HL-60 (cell line): ENCODE measurements around the gene RHOH.

Experiments used
- DNase-seq, 2 experiments: peaks; one replicate each; pipeline ENCODE4 v3.0.0-alpha.2; 2010 to 2020; ENCODE audit warnings: low read depth in 1 of 2, low spot score in 1 of 2
- H3K27ac ChIP-seq: fragments of 250-450 bp; sonication (Bioruptor Pico); replicated peaks from 2 replicates; pipeline ENCODE4 v1.5.1; 2020; ENCODE audit warnings: mild to moderate bottlenecking, moderate library complexity
- H3K27me3 ChIP-seq: fragments of 250-450 bp; sonication (Bioruptor Pico); 2 replicates; pipeline ENCODE4 v1.5.1; 2021; ENCODE audit warnings: mild to moderate bottlenecking, moderate library complexity; ENCODE audit not compliant: insufficient read depth, poor library complexity, severe bottlenecking
- H3K4me3 ChIP-seq: replicated peaks from 2 replicates; pipeline ENCODE4 v1.5.1; 2011; ENCODE audit warnings: mild to moderate bottlenecking, control low read depth, low read length; ENCODE audit not compliant: insufficient read depth
- GABPA ChIP-seq: IDR thresholded peaks from 2 replicates; pipeline ENCODE4 v1.6.1; 2012; ENCODE audit warnings: low read depth
- POLR2AphosphoS5 ChIP-seq: IDR thresholded peaks from 2 replicates; pipeline ENCODE4 v1.6.1; 2012; ENCODE audit warnings: low read depth
- REST ChIP-seq: IDR thresholded peaks from 2 replicates; pipeline ENCODE4 v1.6.1; 2012; ENCODE audit warnings: low read depth; ENCODE audit not compliant: insufficient replicate concordance
- SPI1 ChIP-seq: IDR thresholded peaks from 2 replicates; pipeline ENCODE4 v1.6.1; 2012; ENCODE audit warnings: low read depth, mild to moderate bottlenecking, borderline replicate concordance
- TF ChIP-seq, protein P1 (sequence below): IDR thresholded peaks from one replicate; pipeline ENCODE4 v1.5.1; 2011; ENCODE audit warnings: low read length, control low read depth, inconsistent platforms; ENCODE audit not compliant: insufficient read depth

RHOH gene

DNA sequence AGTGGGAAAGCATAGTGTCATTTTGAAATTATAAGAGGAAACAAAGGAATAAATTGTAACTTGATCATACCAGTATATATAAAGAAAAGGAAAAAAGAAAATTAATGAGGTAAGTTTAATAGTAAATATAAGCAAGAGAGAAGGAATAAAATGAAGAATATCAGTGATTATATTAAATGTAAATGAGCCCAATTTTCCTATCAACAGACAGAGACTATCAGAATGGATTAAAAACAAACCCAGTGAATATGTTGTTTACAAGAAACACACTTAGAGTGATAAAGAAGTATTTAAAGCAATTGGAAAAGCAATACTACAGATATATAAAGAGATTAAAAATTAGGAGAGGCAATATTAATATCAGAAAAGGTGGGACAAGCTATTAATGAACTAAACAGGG, 28.8 kb upstream of the RHOH start:
- no peak overlapping the region for H3K4me3 ChIP-seq
- no peaks in the 10 kb centered on the region for H3K27me3 ChIP-seq
- DNase-seq: no peak
- H3K27ac ChIP-seq: no peak overlapping the region
- TF ChIP-seq GABPA: no peak
- TF ChIP-seq, protein P1, sequence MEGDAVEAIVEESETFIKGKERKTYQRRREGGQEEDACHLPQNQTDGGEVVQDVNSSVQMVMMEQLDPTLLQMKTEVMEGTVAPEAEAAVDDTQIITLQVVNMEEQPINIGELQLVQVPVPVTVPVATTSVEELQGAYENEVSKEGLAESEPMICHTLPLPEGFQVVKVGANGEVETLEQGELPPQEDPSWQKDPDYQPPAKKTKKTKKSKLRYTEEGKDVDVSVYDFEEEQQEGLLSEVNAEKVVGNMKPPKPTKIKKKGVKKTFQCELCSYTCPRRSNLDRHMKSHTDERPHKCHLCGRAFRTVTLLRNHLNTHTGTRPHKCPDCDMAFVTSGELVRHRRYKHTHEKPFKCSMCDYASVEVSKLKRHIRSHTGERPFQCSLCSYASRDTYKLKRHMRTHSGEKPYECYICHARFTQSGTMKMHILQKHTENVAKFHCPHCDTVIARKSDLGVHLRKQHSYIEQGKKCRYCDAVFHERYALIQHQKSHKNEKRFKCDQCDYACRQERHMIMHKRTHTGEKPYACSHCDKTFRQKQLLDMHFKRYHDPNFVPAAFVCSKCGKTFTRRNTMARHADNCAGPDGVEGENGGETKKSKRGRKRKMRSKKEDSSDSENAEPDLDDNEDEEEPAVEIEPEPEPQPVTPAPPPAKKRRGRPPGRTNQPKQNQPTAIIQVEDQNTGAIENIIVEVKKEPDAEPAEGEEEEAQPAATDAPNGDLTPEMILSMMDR: no peak
- no peak for TF ChIP-seq POLR2AphosphoS5
- no peak for TF ChIP-seq REST
- no peak for TF ChIP-seq SPI1

GRCh38 chr4:40170588-40170987, 26.2 kb upstream of the RHOH start:
- no peak overlapping the region for H3K4me3 ChIP-seq
- no peak for DNase-seq
- TF ChIP-seq POLR2AphosphoS5 (no peak), REST (no peak), SPI1 (no peak)
- TF ChIP-seq, protein P1: no peak
- H3K27ac ChIP-seq: no peak overlapping the region
- H3K27me3 ChIP-seq: no peaks in the 10 kb centered on the region

DNA sequence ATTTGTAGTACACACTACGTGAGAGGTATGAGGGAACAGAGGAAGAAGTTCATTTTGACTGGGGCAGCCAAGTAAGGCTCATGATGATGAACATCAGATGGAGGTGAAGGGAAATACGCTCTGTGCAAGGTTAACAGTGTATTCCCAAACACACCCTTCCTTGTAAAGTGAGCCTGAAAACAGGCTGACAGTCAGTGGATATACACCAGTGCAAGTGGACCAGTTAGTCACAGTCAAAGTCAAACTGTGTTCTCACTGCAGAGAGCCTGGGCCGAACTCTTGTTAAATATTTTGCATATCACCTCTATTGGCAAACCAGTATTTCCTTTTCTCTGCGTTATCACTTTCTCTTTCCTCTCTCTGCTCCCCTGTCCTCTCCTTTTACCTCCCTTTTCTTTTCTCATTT, 23.4 kb upstream of the RHOH start:
- Histone ChIP-seq H3K27me3 (no peaks in the 10 kb centered on the region), H3K27ac (no peak overlapping the region), H3K4me3 (no peak overlapping the region)
- no peak for DNase-seq
- TF ChIP-seq GABPA: no peak
- TF ChIP-seq, protein P1: no peak
- no peak for TF ChIP-seq REST
- no peak for TF ChIP-seq SPI1
- no peak for TF ChIP-seq POLR2AphosphoS5
